GM12875 (cell line): ENCODE data around the gene PRKN.

Experiments used
- H3K4me3 ChIP-seq: one replicate; pipeline ENCODE4 v1.5.1; 2011; ENCODE audit warnings: low read depth, low read length, control low read depth
- TF ChIP-seq, protein P1 (sequence below): IDR thresholded peaks from 2 replicates; pipeline ENCODE4 v1.5.1; 2011; ENCODE audit warnings: low read depth, mild to moderate bottlenecking, control low read depth, inconsistent platforms, low read length, moderate library complexity, borderline replicate concordance; ENCODE audit not compliant: insufficient read depth

PRKN gene

GRCh38 chr6:161660666-161661571 lies 1066.6 kb downstream of the PRKN start:
- H3K4me3 ChIP-seq: no peak overlapping the region
- TF ChIP-seq, protein P1, sequence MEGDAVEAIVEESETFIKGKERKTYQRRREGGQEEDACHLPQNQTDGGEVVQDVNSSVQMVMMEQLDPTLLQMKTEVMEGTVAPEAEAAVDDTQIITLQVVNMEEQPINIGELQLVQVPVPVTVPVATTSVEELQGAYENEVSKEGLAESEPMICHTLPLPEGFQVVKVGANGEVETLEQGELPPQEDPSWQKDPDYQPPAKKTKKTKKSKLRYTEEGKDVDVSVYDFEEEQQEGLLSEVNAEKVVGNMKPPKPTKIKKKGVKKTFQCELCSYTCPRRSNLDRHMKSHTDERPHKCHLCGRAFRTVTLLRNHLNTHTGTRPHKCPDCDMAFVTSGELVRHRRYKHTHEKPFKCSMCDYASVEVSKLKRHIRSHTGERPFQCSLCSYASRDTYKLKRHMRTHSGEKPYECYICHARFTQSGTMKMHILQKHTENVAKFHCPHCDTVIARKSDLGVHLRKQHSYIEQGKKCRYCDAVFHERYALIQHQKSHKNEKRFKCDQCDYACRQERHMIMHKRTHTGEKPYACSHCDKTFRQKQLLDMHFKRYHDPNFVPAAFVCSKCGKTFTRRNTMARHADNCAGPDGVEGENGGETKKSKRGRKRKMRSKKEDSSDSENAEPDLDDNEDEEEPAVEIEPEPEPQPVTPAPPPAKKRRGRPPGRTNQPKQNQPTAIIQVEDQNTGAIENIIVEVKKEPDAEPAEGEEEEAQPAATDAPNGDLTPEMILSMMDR: peak; percentile 37; the same call in 1 of the 2 replicates

DNA sequence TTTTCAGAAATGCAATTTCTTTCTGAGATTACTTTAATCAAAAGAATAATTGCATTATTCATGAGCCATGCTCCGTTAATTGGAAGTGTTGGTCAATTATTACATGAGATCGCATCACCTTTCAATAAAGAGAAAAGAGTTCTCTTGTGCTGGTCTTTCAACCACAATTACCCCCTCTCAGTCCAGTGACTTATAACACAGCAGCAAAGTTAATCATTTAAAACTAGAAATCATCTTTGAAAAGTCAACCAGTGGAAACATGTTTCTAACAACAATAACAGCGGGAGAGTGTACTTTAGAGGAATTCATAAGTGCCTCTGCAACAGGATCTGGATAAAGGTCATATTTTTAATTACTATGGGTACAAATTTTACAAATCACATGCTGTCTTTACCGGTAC lies 1069.4 kb downstream of the PRKN start:
- no peak overlapping the region for H3K4me3 ChIP-seq
- TF ChIP-seq, protein P1: no peak

- TF ChIP-seq, protein P1: no peak
- no peak overlapping the region for H3K4me3 ChIP-seq
Observed at GRCh38 chr6:161654209-161654608, 1073.4 kb downstream of the PRKN start.

- TF ChIP-seq, protein P1: no peak
- no peak overlapping the region for H3K4me3 ChIP-seq
Observed at GRCh38 chr6:161651949-161652348, 1075.6 kb downstream of the PRKN start.

DNA sequence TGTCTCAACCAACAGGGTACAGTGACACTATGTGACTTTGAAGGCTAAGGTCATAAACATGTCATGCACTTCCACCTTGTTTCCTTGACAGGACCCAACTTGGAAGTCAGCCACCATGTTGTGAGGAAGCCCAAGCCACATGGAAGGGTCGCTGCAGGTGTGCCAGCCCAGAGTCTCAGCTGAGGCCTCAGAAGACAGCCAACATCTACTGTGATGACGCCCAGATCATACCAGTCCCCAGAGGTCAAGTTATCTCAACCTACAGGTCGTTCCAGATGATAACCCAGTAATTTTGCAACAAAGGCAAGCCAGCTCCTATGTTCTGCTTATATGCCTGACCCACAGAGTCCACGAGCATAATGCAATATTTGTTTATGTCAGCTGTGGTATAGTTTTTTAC lies 1077.7 kb downstream of the PRKN start:
- TF ChIP-seq, protein P1: no peak
- H3K4me3 ChIP-seq: no peak overlapping the region

DNA sequence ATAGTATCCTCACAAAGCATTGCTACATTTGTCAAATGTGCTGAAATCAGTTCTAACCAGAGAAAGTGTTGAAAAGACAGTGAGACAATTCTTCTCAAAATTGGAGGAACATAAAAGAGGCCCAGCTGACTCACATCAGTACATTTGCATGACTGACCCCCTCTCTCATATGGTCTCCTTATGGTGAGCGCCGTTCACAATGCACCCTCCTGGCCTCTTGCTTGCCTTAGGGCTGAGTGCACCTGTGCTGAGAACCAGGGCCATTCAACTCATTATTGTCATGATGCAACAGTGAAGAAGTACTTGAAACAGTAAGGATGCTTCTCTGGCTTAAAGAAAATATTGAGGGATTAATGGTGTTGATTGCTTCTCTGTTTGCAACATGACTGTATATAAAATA lies 1078.5 kb downstream of the PRKN start:
- H3K4me3 ChIP-seq: no peak overlapping the region
- TF ChIP-seq, protein P1: no peak

DNA sequence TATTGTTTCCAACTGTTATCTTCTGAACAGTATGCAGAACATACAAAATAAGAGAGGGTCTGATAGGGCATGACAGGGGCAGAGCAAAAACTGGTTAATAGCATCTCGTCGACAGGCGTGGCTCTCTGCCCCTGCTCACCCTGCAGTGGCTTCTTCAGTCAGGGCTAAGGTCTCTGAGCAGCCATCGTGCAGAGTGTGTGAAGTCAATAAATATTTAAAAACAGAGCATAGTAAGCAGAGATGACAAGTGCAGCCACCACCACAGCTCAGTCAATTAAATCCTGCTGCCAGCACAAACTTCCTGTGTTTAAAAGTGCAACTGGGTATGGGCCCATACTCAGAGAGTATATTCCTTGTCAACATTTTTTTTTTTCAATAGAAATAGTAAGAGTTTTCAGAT lies 1080.3 kb downstream of the PRKN start:
- no peak overlapping the region for H3K4me3 ChIP-seq
- TF ChIP-seq, protein P1: no peak
